SK-N-SH treated with all-trans-retinoic acid at 6 μM for 48 hours (cell line): ENCODE data around the gene CCDC54.

Experiments used
- ARNTL ChIP-seq: fragments of 450-650 bp; formaldehyde crosslinking; IDR thresholded peaks from 2 replicates; pipeline ENCODE4 v1.5.0; 2020; ENCODE audit warnings: low read depth, mild to moderate bottlenecking, moderate library complexity, borderline replicate concordance
- ISL1 ChIP-seq: fragments of 250-450 bp; sonication (Bioruptor Pico); IDR thresholded peaks from 2 replicates; pipeline ENCODE4 v2.1.2; 2022; ENCODE audit warnings: mild to moderate bottlenecking, moderate library complexity
- OSR1 ChIP-seq: fragments of 250-450 bp; sonication (Bioruptor Pico); IDR thresholded peaks from 2 replicates; pipeline ENCODE4 v1.8.0; 2022; ENCODE audit warnings: moderate library complexity, mild to moderate bottlenecking, inconsistent platforms
- PATZ1 ChIP-seq: fragments of 250-450 bp; sonication (Bioruptor Pico); IDR thresholded peaks from 2 replicates; pipeline ENCODE4 v1.8.0; 2020; ENCODE audit warnings: mild to moderate bottlenecking, moderate library complexity, borderline replicate concordance
- PPARA ChIP-seq: fragments of 250-450 bp; sonication (Bioruptor Pico); IDR thresholded peaks from 2 replicates; pipeline ENCODE4 v1.5.0; 2020; ENCODE audit warnings: mild to moderate bottlenecking, borderline replicate concordance
- TCF4 ChIP-seq: fragments of 250-450 bp; sonication (Bioruptor Pico); IDR thresholded peaks from 2 replicates; pipeline ENCODE4 v1.8.0; 2021; ENCODE audit warnings: mild to moderate bottlenecking, moderate library complexity, borderline replicate concordance
- TOX ChIP-seq: fragments of 250-450 bp; sonication (Bioruptor Pico); IDR thresholded peaks from 2 replicates; pipeline ENCODE4 v1.8.0; 2021; ENCODE audit warnings: mild to moderate bottlenecking, moderate library complexity, borderline replicate concordance
- ZFP3 ChIP-seq: fragments of 250-450 bp; sonication (Bioruptor Pico); IDR thresholded peaks from 2 replicates; pipeline ENCODE4 v1.5.0; 2020; ENCODE audit warnings: mild to moderate bottlenecking, moderate library complexity
- ZFP30 ChIP-seq: fragments of 450-650 bp; formaldehyde crosslinking; IDR thresholded peaks from 2 replicates; pipeline ENCODE4 v1.5.0; 2022; ENCODE audit warnings: mild to moderate bottlenecking, moderate library complexity
- ZNF70 ChIP-seq: fragments of 450-650 bp; formaldehyde crosslinking; IDR thresholded peaks from 2 replicates; pipeline ENCODE4 v1.5.0; 2020; ENCODE audit warnings: mild to moderate bottlenecking, moderate library complexity
- TF ChIP-seq, protein P1 (sequence below): fragments of 250-450 bp; sonication (Bioruptor Pico); IDR thresholded peaks from 2 replicates; pipeline ENCODE4 v1.5.1; 2020; ENCODE audit warnings: low read depth, mild to moderate bottlenecking, moderate library complexity
- TF ChIP-seq, protein P2 (sequence below): fragments of 250-450 bp; sonication (Bioruptor Pico); IDR thresholded peaks from 2 replicates; pipeline ENCODE4 v1.5.1; 2021; ENCODE audit warnings: mild to moderate bottlenecking, moderate library complexity

DNA sequence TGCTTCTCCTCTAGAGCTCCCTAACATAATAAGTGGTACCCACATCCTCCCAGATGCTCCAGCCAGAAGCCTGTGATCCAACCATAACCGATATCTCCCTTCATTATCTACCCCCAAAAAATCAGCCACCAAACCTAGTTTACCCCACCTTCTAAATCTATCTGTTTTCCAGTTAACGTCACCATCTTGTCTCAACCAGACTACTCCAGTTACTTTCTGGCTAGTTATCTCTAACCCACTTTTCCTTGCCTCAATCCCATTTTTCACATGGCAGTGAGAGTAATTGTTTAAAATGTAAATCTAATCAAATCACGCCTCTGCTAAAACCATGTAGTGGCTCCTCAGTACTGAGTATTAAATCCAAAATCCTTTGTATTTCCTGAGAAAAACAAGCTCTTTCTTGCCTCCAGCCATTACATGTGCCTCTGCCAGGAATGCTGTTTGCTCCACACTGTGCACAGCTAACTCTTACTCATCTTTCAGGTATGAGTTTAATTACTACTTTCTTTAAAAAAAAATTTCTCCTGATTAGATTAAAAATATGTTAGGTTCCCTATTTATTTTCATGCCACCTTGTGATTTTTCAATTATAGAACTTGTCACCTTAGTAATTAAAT, 15.4 kb downstream of the CCDC54 start:
- TF ChIP-seq ISL1 (CRISPR knock-in tag): peak; percentile 33; the same call in 1 of the 2 replicates
- no peak for TF ChIP-seq ARNTL
- no peak for TF ChIP-seq TCF4
- TF ChIP-seq, protein P1, sequence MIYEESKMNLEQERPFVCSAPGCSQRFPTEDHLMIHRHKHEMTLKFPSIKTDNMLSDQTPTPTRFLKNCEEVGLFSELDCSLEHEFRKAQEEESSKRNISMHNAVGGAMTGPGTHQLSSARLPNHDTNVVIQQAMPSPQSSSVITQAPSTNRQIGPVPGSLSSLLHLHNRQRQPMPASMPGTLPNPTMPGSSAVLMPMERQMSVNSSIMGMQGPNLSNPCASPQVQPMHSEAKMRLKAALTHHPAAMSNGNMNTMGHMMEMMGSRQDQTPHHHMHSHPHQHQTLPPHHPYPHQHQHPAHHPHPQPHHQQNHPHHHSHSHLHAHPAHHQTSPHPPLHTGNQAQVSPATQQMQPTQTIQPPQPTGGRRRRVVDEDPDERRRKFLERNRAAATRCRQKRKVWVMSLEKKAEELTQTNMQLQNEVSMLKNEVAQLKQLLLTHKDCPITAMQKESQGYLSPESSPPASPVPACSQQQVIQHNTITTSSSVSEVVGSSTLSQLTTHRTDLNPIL (CRISPR knock-in tag): no peak
- TF ChIP-seq OSR1: no peak
- no peak for TF ChIP-seq PPARA (CRISPR knock-in tag)
- TF ChIP-seq ZFP30 (CRISPR knock-in tag): no peak
- TF ChIP-seq PATZ1 (CRISPR knock-in tag): no peak
- TF ChIP-seq ZFP3 (CRISPR knock-in tag): no peak
- no peak for TF ChIP-seq ZNF70 (CRISPR knock-in tag)
- TF ChIP-seq, protein P2, sequence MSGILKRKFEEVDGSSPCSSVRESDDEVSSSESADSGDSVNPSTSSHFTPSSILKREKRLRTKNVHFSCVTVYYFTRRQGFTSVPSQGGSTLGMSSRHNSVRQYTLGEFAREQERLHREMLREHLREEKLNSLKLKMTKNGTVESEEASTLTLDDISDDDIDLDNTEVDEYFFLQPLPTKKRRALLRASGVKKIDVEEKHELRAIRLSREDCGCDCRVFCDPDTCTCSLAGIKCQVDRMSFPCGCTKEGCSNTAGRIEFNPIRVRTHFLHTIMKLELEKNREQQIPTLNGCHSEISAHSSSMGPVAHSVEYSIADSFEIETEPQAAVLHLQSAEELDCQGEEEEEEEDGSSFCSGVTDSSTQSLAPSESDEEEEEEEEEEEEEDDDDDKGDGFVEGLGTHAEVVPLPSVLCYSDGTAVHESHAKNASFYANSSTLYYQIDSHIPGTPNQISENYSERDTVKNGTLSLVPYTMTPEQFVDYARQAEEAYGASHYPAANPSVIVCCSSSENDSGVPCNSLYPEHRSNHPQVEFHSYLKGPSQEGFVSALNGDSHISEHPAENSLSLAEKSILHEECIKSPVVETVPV (CRISPR knock-in tag): no peak
- no peak for TF ChIP-seq TOX (CRISPR knock-in tag)
